ENCODE measurements around the gene RTN4.

RTN4 gene

GRCh38 chr2:54946220-54946805 is 103.9 kb downstream of the RTN4 start:
- no peak for DNase-seq

GRCh38 chr2:54945391-54946219 is 104.6 kb downstream of the RTN4 start:
- no peak for DNase-seq

- no peak for DNase-seq
Observed at GRCh38 chr2:54944724-54945326, 105.4 kb downstream of the RTN4 start.

DNA sequence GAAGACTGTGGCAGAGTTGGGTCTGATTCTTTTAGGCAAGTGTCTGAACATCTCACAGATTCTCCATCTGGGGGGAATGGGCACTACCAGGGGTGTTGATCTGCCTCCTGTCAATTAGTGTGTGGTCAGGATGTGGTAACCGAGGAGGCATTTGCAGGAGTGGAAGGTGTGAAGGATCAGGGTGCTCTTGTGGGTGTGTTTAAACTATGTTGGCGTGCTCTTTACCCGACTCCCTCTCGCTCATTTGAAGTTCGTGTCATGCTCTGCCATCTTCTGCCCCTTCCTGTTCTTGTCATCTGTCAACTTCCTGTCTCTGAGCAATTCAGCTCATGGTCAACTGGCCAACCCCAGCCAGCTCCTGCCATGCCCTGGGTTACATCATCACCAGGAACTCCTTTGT is 107.9 kb downstream of the RTN4 start:
- DNase-seq = no peak

DNA sequence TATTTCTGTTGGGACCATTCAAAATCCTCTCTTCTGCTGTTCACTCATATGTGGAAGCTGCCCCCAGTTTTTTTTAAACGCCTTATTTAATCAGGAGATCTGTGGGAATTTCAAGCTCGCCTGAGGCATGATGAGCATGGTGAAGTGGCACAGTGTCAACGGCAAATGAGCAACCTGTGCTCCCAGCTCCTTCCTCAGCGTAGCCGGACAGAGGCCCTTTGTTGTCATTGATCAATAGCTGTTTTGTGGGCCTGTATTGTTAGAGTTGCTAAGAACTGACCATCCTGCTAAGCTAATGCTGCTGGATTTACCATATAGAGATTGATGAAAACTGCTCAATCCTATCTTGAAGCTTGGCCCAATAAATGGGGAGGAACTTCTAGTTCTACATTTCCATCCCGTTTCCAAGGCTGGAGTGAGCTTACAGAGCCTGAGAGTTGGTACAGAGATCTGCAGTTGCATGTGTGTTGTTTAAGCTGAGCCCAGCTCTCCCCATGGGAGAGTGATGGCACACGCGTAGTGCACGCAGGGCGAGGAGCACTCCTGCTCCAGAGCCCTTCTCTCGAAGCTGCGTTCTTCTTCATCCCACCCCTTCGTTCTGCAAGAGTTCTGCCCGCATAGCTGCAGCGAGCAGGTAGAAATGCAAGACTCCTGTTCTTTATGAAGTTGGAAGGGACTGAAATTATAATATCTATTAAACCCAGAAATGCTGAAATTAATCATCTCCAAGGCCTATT is 108.8 kb downstream of the RTN4 start:
- DNase-seq = no peak

DNA sequence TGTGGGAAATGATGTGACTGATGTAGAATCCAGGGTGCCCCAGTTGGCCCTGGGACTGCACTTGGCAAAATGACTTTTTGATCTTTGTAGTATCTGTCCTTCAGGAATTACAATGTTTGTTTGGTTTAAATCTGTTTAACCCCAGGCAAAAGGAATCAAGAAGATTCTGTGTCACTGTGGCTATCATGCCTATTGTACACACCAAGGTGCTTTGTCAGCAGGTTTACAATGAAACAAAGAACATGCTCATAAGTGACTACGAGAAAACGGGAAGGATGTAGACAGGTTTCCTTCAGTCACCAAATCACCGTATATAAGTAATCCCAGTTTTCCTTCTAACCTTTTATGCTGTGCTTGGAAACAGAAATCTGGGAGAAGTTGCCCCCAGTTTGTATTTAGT is 109.5 kb downstream of the RTN4 start:
- DNase-seq = no peak

DNA sequence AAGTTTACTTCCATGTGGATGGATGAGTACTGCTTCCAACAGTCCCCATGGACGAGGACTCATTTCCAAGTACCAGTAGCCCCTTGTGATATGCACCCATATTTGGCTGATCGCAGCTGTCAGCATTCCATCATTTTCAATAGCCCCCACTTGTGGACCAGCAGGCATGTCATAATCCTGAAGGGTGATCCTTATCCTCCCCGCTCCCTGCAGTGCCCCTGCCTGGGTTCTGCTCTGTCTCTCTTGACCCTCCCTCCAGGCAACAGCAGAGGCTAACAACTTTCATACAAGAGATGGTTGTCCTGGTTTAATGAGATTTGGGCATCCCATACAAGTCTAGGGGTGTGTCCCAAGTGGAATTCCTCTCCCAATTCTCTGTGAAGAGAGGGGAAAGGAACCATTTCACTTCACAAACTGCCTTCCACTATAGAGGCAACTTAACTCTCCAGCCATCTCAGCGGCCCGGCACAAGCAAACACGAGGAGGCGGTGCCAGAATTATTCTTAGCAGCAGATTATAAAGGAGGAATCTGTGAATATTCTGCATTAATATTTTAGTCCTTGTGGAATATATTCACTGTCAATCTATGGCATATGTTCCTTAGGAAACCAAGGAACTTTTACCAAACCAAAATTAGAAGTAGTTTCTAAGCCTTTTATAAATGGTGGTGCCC is 110.7 kb downstream of the RTN4 start:
- no peak for DNase-seq

DNA sequence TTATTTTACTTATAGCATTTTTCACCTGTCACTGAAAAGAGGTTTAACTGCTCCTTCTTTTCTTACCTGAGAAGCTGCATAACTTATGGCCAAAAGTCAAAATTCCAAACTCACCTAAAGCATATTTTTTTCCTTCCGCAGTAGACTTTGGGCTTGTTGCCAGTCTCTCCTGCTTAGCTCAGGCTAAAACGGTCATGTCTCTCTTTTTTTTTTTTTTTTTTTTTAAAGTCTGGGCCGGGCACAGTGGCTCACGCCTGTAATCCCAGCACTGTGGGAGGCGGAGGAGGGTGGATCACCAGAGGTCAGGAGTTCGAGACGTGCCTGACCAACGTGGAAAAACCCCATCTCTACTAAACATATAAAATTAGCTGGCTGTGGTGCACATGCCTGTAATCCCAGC is 113.5 kb downstream of the RTN4 start:
- DNase-seq = no peak

DNA sequence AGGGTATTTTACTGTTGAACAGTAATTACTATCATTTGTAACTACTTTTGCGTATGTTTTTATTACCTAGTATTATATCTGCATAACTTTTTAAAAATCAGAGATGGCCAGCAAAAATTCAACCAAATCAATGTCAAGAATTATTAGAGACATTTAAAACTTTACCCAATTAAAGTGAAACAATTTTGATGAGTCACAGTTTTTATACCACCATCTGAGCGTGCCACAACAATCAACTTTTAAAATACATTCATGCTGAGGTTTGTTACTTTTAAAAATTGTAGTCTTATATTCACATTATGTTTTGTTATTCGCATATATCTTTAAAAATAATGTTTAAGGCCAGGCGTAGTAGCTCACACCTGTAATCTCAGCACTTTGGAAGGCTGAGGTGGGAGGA is 114.9 kb downstream of the RTN4 start:
- DNase-seq = no peak

- DNase-seq = no peak
Observed at GRCh38 chr2:54931473-54931872, 118.8 kb downstream of the RTN4 start.

- no peak for DNase-seq
Observed at GRCh38 chr2:54928719-54929118, 121.5 kb downstream of the RTN4 start.

GRCh38 chr2:54927751-54928615 is 122.3 kb downstream of the RTN4 start:
- DNase-seq = no peak

GRCh38 chr2:54927085-54927750 is 123.0 kb downstream of the RTN4 start:
- no peak for DNase-seq

GRCh38 chr2:54925022-54925421 is 125.2 kb downstream of the RTN4 start:
- DNase-seq = no peak

- DNase-seq = no peak
Observed at GRCh38 chr2:54924121-54924520, 126.1 kb downstream of the RTN4 start.

All from right forelimb (tissue), 1 donor.